Neuron (in vitro differentiated cells): ENCODE results near the gene TAOK2.
A peak's percentile ranks its signal among the peaks of the same experiment; 100 is the strongest.

Source experiments
- H2AFZ ChIP-seq: one replicate; pipeline ENCODE4 v1.6.1; 2013; ENCODE audit warnings: low read depth, mild to moderate bottlenecking, inconsistent platforms, low read length, moderate library complexity
- H3K27me3 ChIP-seq: one replicate; pipeline ENCODE4 v1.6.1; 2013; ENCODE audit warnings: low read length; ENCODE audit not compliant: insufficient read depth
- H3K36me3 ChIP-seq: one replicate; pipeline ENCODE4 v1.6.1; 2013; ENCODE audit warnings: low read length; ENCODE audit not compliant: insufficient read depth
- H3K4me1 ChIP-seq: one replicate; pipeline ENCODE4 v1.6.1; 2013; ENCODE audit warnings: low read length; ENCODE audit not compliant: insufficient read depth
- H3K4me3 ChIP-seq: 2 replicates; pipeline ENCODE4 v1.5.1; 2013; ENCODE audit warnings: mild to moderate bottlenecking, low read length, moderate library complexity
- H3K9me3 ChIP-seq: one replicate; pipeline ENCODE4 v1.6.1; 2013; ENCODE audit warnings: low read length

TAOK2 gene

GRCh38 chr16:29986231-29986630 is 12.6 kb downstream of the TAOK2 start:
- H3K4me3 ChIP-seq, result no peak overlapping the region
- H2AFZ ChIP-seq, result no peak overlapping the region
- H3K4me1 ChIP-seq, result no peaks in the 10 kb centered on the region
- H3K36me3 ChIP-seq, result peaks cover 89% of the 10 kb centered on the region
- H3K9me3 ChIP-seq, result no peaks in the 10 kb centered on the region
- no peaks in the 10 kb centered on the region for H3K27me3 ChIP-seq

GRCh38 chr16:29986931-29987330 is 13.3 kb downstream of the TAOK2 start:
- Histone ChIP-seq H3K36me3 (peaks cover 88% of the 10 kb centered on the region), H3K27me3 (no peaks in the 10 kb centered on the region), H3K9me3 (no peaks in the 10 kb centered on the region), H3K4me1 (no peaks in the 10 kb centered on the region), H2AFZ (no peak overlapping the region), H3K4me3 (no peak overlapping the region)

GRCh38 chr16:29987371-29988085 is 13.9 kb downstream of the TAOK2 start:
- H3K36me3 ChIP-seq, result peaks cover 88% of the 10 kb centered on the region
- H2AFZ ChIP-seq, result no peak overlapping the region

DNA sequence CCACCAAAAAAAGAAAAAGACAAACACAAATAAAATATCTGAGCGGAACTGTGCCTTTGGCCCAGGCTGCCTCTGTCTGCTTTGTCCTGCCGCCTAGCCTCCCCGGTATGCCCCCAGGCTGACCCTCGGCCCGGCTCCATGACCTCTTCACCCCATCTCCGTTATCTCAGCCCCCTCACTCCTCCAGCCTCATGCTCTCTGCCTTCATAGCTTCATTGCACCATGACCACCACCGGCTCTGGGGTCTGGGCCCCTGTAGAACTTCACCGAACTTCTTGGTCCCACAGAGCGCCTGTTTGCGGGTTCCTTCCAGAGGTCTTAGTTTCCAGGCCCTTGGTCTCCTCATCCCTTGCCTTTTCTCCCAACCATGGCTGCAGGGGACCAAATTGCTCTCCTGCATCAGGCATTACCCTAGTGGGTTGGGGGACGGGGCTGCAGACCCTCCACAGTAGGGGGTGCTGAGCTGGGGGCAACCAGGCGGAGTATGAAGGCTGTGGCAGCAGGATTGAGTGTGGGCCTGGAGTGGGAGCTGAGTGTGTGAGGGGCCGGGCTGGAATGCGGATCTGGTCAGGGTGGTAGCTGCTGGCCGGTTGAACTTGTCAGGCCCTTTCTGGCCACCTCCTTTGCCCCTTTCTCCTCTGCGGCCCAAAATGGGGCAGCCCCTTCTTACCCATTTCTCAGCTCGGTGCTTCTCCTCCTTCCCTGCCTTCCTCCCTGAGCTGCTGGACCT is 14.8 kb downstream of the TAOK2 start:
- no peaks in the 10 kb centered on the region for H3K9me3 ChIP-seq
- H3K36me3 ChIP-seq, result peaks cover 88% of the 10 kb centered on the region
- no peaks in the 10 kb centered on the region for H3K27me3 ChIP-seq
- H3K4me1 ChIP-seq, result no peaks in the 10 kb centered on the region
- no peak overlapping the region for H3K4me3 ChIP-seq
- no peak overlapping the region for H2AFZ ChIP-seq

More at GRCh38 chr16:29987371-29988085, 13.9 kb downstream of the TAOK2 start:
- H3K4me1 ChIP-seq, result no peaks in the 10 kb centered on the region
- H3K27me3 ChIP-seq, result no peaks in the 10 kb centered on the region
- no peaks in the 10 kb centered on the region for H3K9me3 ChIP-seq
- H3K4me3 ChIP-seq, result no peak overlapping the region

GRCh38 chr16:29989111-29989858 is 15.6 kb downstream of the TAOK2 start:
- Histone ChIP-seq H3K36me3 (peaks cover 86% of the 10 kb centered on the region), H2AFZ (no peak overlapping the region), H3K27me3 (no peaks in the 10 kb centered on the region), H3K4me1 (peaks cover 5% of the 10 kb centered on the region), H3K4me3 (no peak overlapping the region), H3K9me3 (no peaks in the 10 kb centered on the region)

GRCh38 chr16:29990034-29990433 is 16.4 kb downstream of the TAOK2 start:
- H3K4me1 ChIP-seq, result peaks cover 12% of the 10 kb centered on the region
- no peak overlapping the region for H2AFZ ChIP-seq
- H3K27me3 ChIP-seq, result no peaks in the 10 kb centered on the region
- no peak overlapping the region for H3K4me3 ChIP-seq
- H3K36me3 ChIP-seq, result peaks cover 79% of the 10 kb centered on the region
- no peaks in the 10 kb centered on the region for H3K9me3 ChIP-seq

- H3K9me3 ChIP-seq, result no peaks in the 10 kb centered on the region
- no peak overlapping the region for H2AFZ ChIP-seq
- peaks cover 14% of the 10 kb centered on the region for H3K4me1 ChIP-seq
- no peaks in the 10 kb centered on the region for H3K27me3 ChIP-seq
- H3K36me3 ChIP-seq, result peaks cover 70% of the 10 kb centered on the region
- no peak overlapping the region for H3K4me3 ChIP-seq
These were observed 17.4 kb downstream of the TAOK2 start for GRCh38 chr16:29990883-29991570.

DNA sequence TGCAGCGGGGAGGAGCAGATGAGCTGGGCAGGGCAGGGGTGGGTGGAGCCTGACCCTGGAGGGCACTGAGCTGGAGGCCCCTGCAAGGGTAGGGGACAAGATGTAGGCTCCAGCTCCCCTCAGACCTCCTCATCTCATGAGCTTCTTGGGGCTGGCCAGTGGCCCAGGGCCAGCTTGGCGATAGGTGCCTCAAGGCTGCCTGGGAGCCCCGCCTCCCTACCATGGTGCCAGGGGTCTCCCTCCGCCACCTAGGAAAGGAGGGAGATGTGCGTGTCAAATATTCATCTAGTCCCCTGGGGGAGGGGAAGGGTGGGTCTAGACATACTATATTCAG is 17.9 kb downstream of the TAOK2 start:
- Histone ChIP-seq H3K36me3 (peaks cover 64% of the 10 kb centered on the region), H3K9me3 (no peaks in the 10 kb centered on the region), H3K27me3 (no peaks in the 10 kb centered on the region), H2AFZ (no peak overlapping the region), H3K4me1 (peaks cover 17% of the 10 kb centered on the region), H3K4me3 (no peak overlapping the region)

GRCh38 chr16:29992344-29992967 is 18.8 kb downstream of the TAOK2 start:
- H3K27me3 ChIP-seq, result no peaks in the 10 kb centered on the region
- peaks cover 56% of the 10 kb centered on the region for H3K36me3 ChIP-seq
- H3K9me3 ChIP-seq, result no peaks in the 10 kb centered on the region

DNA sequence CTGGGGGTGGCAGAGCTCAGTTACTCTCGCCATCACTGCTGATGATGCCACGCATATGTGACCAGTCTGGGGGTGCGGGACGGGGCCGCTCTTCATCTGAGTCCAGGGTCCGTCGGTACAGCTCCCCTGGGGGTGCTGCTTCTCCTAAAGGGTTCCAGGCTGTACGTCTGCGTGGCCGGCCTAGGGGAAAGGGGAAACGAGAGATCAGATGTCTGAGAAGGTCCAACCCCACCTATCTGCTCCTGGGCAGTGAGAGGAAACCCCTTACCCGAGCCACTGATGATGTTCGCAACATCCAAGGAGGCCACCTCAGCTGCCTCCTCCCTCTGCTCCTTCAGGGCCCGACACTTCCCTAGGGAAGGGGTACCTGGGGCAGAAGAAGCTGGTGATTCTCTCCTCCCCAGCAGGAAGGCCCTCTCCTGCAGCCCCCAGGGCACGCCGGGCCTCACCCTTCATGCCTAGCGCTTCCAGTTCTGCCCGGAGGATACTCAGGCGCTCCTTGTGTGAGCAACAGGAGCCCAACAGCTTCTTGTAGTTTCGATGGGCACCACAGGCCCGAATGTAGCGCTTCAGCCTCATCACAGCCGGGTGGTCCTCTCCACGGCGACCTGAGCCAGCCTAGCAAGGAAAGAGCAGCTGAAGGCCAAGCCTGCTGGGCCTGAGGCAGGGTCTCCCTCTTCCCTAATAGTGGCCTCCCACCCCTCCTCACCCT is 19.7 kb downstream of the TAOK2 start:
- Histone ChIP-seq H3K27me3 (no peaks in the 10 kb centered on the region), H2AFZ (no peak overlapping the region), H3K4me1 (peaks cover 21% of the 10 kb centered on the region), H3K36me3 (peaks cover 54% of the 10 kb centered on the region), H3K4me3 (no peak overlapping the region), H3K9me3 (no peaks in the 10 kb centered on the region)

More at GRCh38 chr16:29992344-29992967, 18.8 kb downstream of the TAOK2 start:
- Histone ChIP-seq H3K4me3 (no peak overlapping the region), H2AFZ (no peak overlapping the region), H3K4me1 (peaks cover 21% of the 10 kb centered on the region)

DNA sequence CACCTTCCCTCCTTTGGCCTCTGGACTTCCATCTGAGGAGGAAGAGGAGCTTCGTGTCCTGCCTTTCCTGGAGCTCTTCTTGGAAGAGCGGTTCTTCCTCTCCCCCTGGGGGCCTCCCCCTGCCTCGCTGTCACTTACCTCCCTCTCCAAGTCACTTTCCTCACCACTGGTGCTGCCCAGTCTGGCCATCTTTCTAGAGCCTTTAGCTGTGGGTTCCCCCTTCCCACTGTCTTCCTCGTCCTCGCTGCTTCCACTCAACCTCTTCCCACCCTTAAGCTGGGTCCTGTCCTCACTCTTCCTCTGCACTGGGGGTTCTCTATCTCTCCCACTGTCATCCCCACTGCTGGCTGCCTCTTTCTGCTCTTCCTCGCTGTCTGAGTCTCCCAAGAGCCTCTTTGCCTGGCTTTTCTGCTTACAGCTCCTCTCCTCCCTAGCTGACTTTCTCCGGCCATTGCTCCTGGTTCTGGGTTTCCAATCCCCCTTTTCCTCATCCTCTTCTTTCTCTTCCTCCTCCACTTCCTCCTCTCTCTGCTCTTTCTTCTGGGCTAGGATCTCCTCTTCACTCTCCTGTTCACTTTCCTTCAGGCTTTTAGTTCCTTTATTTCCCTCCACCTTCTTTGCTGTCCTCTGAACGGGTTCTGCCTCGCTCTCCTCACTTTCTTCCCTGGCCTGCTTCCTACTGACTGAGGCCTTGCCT is 20.4 kb downstream of the TAOK2 start:
- H3K9me3 ChIP-seq, result no peaks in the 10 kb centered on the region
- H3K36me3 ChIP-seq, result peaks cover 47% of the 10 kb centered on the region
- H3K4me1 ChIP-seq, result peaks cover 21% of the 10 kb centered on the region
- no peaks in the 10 kb centered on the region for H3K27me3 ChIP-seq
- peak overlapping the region; percentile 73 for H3K4me3 ChIP-seq
- no peak overlapping the region for H2AFZ ChIP-seq
